Cardiac muscle cell (in vitro differentiated cells and primary cell): ENCODE results near the gene CTSC. TPM values are rescaled to one million over a fixed set of nuclear protein-coding genes. Genes with fewer than 3 reads are reported as not detected.

Source experiments
- DNase-seq, 2 donors: peaks; one replicate each; pipeline versions ENCODE4 v3.0.0 to v3.0.0-alpha.2; 2010 to 2017; ENCODE audit warnings: low read depth in 1 of 2, low spot score in 1 of 2
- H3K27ac ChIP-seq: fragments of 200-600 bp; sonication (generic); 2 replicates; pipeline ENCODE4 v1.5.1; 2016
- H3K27me3 ChIP-seq: fragments of 200-600 bp; sonication (generic); 2 replicates; pipeline ENCODE4 v1.6.0; 2016; ENCODE audit warnings: control low read depth
- H3K36me3 ChIP-seq: fragments of 200-600 bp; sonication (generic); 2 replicates; pipeline ENCODE4 v1.5.1; 2016; ENCODE audit warnings: control low read depth
- H3K4me1 ChIP-seq: fragments of 200-600 bp; sonication (generic); 2 replicates; pipeline ENCODE4 v1.8.1; 2017; ENCODE audit warnings: low read depth, mild to moderate bottlenecking, mixed run types
- H3K4me3 ChIP-seq: fragments of 200-600 bp; sonication (generic); 2 replicates; pipeline ENCODE4 v1.5.1; 2016; ENCODE audit warnings: mild to moderate bottlenecking
- H3K9me3 ChIP-seq: fragments of 200-600 bp; sonication (generic); 2 replicates; pipeline ENCODE4 v1.5.1; 2017; ENCODE audit warnings: low read depth, mild to moderate bottlenecking, control low read depth
- CTCF ChIP-seq: IDR thresholded peaks from 2 replicates; pipeline ENCODE4 v1.5.1; 2012; ENCODE audit warnings: low read depth, mild to moderate bottlenecking, low read length
- polyA plus RNA-seq: library from polyadenylated mRNA; unstranded; fragments of >200 nt; fragmentation: Nextera tagmentation; extraction: Ambion mirVana; gene quantifications from 2 replicates; pipeline ENCODE4 v1.2.1, GENCODE V29; 2016
- total RNA-seq: library from RNA; depleted of rRNA; stranded (reverse); fragments of >200 nt; gene quantifications from 2 replicates; pipeline ENCODE4 v1.2.3, GENCODE V29; 2016

The CTSC gene
- total and polyA plus RNA-seq, 2 experiments from 2014 or later, result 119 to 120 TPM

- Histone ChIP-seq H3K4me3 (no peak overlapping the region), H3K36me3 (peaks cover 19% of the 10 kb centered on the region), H3K4me1 (peaks cover 5% of the 10 kb centered on the region), H3K27ac (no peak overlapping the region), H3K27me3 (no peaks in the 10 kb centered on the region), H3K9me3 (no peaks in the 10 kb centered on the region)
- TF ChIP-seq CTCF, result no peak
- no peak for DNase-seq
Measured at GRCh38 chr11:88308576-88308975, 29.0 kb downstream of the CTSC start.

- Histone ChIP-seq H3K4me1 (peaks cover 4% of the 10 kb centered on the region), H3K27ac (no peak overlapping the region), H3K4me3 (no peak overlapping the region), H3K27me3 (no peaks in the 10 kb centered on the region), H3K36me3 (peaks cover 19% of the 10 kb centered on the region), H3K9me3 (no peaks in the 10 kb centered on the region)
- no peak for DNase-seq
- TF ChIP-seq CTCF, result no peak
Measured at GRCh38 chr11:88307749-88308425, 29.6 kb downstream of the CTSC start.

GRCh38 chr11:88306785-88307184, 30.8 kb downstream of the CTSC start:
- no peak for DNase-seq
- Histone ChIP-seq H3K4me3 (no peak overlapping the region), H3K27me3 (no peaks in the 10 kb centered on the region), H3K9me3 (no peaks in the 10 kb centered on the region), H3K36me3 (peaks cover 19% of the 10 kb centered on the region), H3K27ac (no peak overlapping the region), H3K4me1 (peaks cover 4% of the 10 kb centered on the region)
- no peak for TF ChIP-seq CTCF

GRCh38 chr11:88305430-88305829, 32.1 kb downstream of the CTSC start:
- Histone ChIP-seq H3K36me3 (peaks cover 7% of the 10 kb centered on the region), H3K4me3 (no peak overlapping the region), H3K4me1 (peaks cover 18% of the 10 kb centered on the region), H3K27me3 (no peaks in the 10 kb centered on the region), H3K9me3 (no peaks in the 10 kb centered on the region), H3K27ac (no peak overlapping the region)
- no peak for DNase-seq
- no peak for TF ChIP-seq CTCF

GRCh38 chr11:88304352-88304751, 33.2 kb downstream of the CTSC start:
- no peak overlapping the region for H3K4me3 ChIP-seq
- H3K4me1 ChIP-seq, result peaks cover 28% of the 10 kb centered on the region
- DNase-seq, result no peak
- no peak for TF ChIP-seq CTCF
- H3K36me3 ChIP-seq, result peaks cover 5% of the 10 kb centered on the region
- no peaks in the 10 kb centered on the region for H3K9me3 ChIP-seq
- no peak overlapping the region for H3K27ac ChIP-seq
- no peaks in the 10 kb centered on the region for H3K27me3 ChIP-seq
